SK-N-SH treated with all-trans-retinoic acid at 6 μM for 48 hours (cell line): ENCODE results near the gene KIAA0319L.

ENCODE experiments used
- ATAC-seq: fragments of 200-7000 bp; cut with Tn5 transposase; 3 replicates; pipeline ENCODE4 v1.9.1; 2020; ENCODE audit warnings: mild to moderate bottlenecking, moderate library complexity
- ARNTL ChIP-seq: fragments of 450-650 bp; formaldehyde crosslinking; IDR thresholded peaks from 2 replicates; pipeline ENCODE4 v1.5.0; 2020; ENCODE audit warnings: low read depth, mild to moderate bottlenecking, moderate library complexity, borderline replicate concordance
- BACH2 ChIP-seq: fragments of 250-450 bp; sonication (Bioruptor Pico); IDR thresholded peaks from 2 replicates; pipeline ENCODE4 v1.9.0; 2021; ENCODE audit warnings: mild to moderate bottlenecking, borderline replicate concordance
- CSDC2 ChIP-seq: fragments of 250-450 bp; sonication (Bioruptor Pico); IDR thresholded peaks from 2 replicates; pipeline ENCODE4 v1.5.0; 2020; ENCODE audit warnings: mild to moderate bottlenecking, moderate library complexity
- ESRRG ChIP-seq: fragments of 250-450 bp; sonication (Bioruptor Pico); IDR thresholded peaks from 2 replicates; pipeline ENCODE4 v1.6.1; 2021; ENCODE audit warnings: mild to moderate bottlenecking
- GLIS3 ChIP-seq: fragments of 250-450 bp; sonication (Bioruptor Pico); IDR thresholded peaks from 2 replicates; pipeline ENCODE4 v1.5.0; 2020; ENCODE audit warnings: mild to moderate bottlenecking, moderate library complexity
- ISL1 ChIP-seq: fragments of 250-450 bp; sonication (Bioruptor Pico); IDR thresholded peaks from 2 replicates; pipeline ENCODE4 v2.1.2; 2022; ENCODE audit warnings: mild to moderate bottlenecking, moderate library complexity
- OSR1 ChIP-seq: fragments of 250-450 bp; sonication (Bioruptor Pico); IDR thresholded peaks from 2 replicates; pipeline ENCODE4 v1.8.0; 2022; ENCODE audit warnings: moderate library complexity, mild to moderate bottlenecking, inconsistent platforms
- PPARA ChIP-seq: fragments of 250-450 bp; sonication (Bioruptor Pico); IDR thresholded peaks from 2 replicates; pipeline ENCODE4 v1.5.0; 2020; ENCODE audit warnings: mild to moderate bottlenecking, borderline replicate concordance
- RARB ChIP-seq: fragments of 250-450 bp; sonication (Bioruptor Pico); IDR thresholded peaks from 2 replicates; pipeline ENCODE4 v1.8.0; 2021; ENCODE audit warnings: mild to moderate bottlenecking, moderate library complexity
- SNAI2 ChIP-seq: fragments of 250-450 bp; sonication (Bioruptor Pico); IDR thresholded peaks from 2 replicates; pipeline ENCODE4 v1.5.0; 2020; ENCODE audit warnings: mild to moderate bottlenecking, moderate library complexity
- TCF4 ChIP-seq: fragments of 250-450 bp; sonication (Bioruptor Pico); IDR thresholded peaks from 2 replicates; pipeline ENCODE4 v1.8.0; 2021; ENCODE audit warnings: mild to moderate bottlenecking, moderate library complexity, borderline replicate concordance
- TOX ChIP-seq: fragments of 250-450 bp; sonication (Bioruptor Pico); IDR thresholded peaks from 2 replicates; pipeline ENCODE4 v1.8.0; 2021; ENCODE audit warnings: mild to moderate bottlenecking, moderate library complexity, borderline replicate concordance
- TSHZ2 ChIP-seq: fragments of 250-450 bp; sonication (Bioruptor Pico); IDR thresholded peaks from 2 replicates; pipeline ENCODE4 v1.5.0; 2020; ENCODE audit warnings: mild to moderate bottlenecking, moderate library complexity
- ZC3H10 ChIP-seq: fragments of 250-450 bp; sonication (Bioruptor Pico); IDR thresholded peaks from 2 replicates; pipeline ENCODE4 v1.5.1; 2021; ENCODE audit warnings: mild to moderate bottlenecking, moderate library complexity
- ZFP3 ChIP-seq: fragments of 250-450 bp; sonication (Bioruptor Pico); IDR thresholded peaks from 2 replicates; pipeline ENCODE4 v1.5.0; 2020; ENCODE audit warnings: mild to moderate bottlenecking, moderate library complexity
- ZFP30 ChIP-seq: fragments of 450-650 bp; formaldehyde crosslinking; IDR thresholded peaks from 2 replicates; pipeline ENCODE4 v1.5.0; 2022; ENCODE audit warnings: mild to moderate bottlenecking, moderate library complexity
- ZNF565 ChIP-seq: fragments of 450-650 bp; formaldehyde crosslinking; conservative IDR thresholded peaks from 2 replicates; pipeline ENCODE4 v1.5.0; 2020; ENCODE audit warnings: low read depth, mild to moderate bottlenecking, moderate library complexity
- ZNF70 ChIP-seq: fragments of 450-650 bp; formaldehyde crosslinking; IDR thresholded peaks from 2 replicates; pipeline ENCODE4 v1.5.0; 2020; ENCODE audit warnings: mild to moderate bottlenecking, moderate library complexity
- ZNF8 ChIP-seq: fragments of 450-650 bp; formaldehyde crosslinking; IDR thresholded peaks from 2 replicates; pipeline ENCODE4 v1.5.0; 2020; ENCODE audit warnings: mild to moderate bottlenecking, moderate library complexity
- TF ChIP-seq, protein P1 (sequence below): fragments of 250-450 bp; sonication (Bioruptor Pico); IDR thresholded peaks from 2 replicates; pipeline ENCODE4 v1.8.0; 2020; ENCODE audit warnings: mild to moderate bottlenecking, moderate library complexity, borderline replicate concordance
- TF ChIP-seq, protein P2 (sequence below): fragments of 250-450 bp; sonication (Bioruptor Pico); IDR thresholded peaks from 2 replicates; pipeline ENCODE4 v1.8.0; 2021; ENCODE audit warnings: low read depth, mild to moderate bottlenecking, moderate library complexity, borderline replicate concordance
- TF ChIP-seq, protein P3 (sequence below): fragments of 250-450 bp; sonication (Bioruptor Pico); IDR thresholded peaks from 2 replicates; pipeline ENCODE4 v1.5.1; 2021; ENCODE audit warnings: mild to moderate bottlenecking, moderate library complexity

Gene KIAA0319L

GRCh38 chr1:35454176-35454575, 103.0 kb downstream of the KIAA0319L start:
- TF ChIP-seq TSHZ2 (CRISPR knock-in tag) (no peak), OSR1 (no peak), CSDC2 (CRISPR knock-in tag) (no peak), GLIS3 (CRISPR knock-in tag) (no peak), ZNF8 (no peak), ZFP30 (no peak), TOX (CRISPR knock-in tag) (no peak), ESRRG (CRISPR knock-in tag) (no peak), PPARA (CRISPR knock-in tag) (no peak), RARB (CRISPR knock-in tag) (no peak), ZC3H10 (CRISPR knock-in tag) (no peak), TCF4 (CRISPR knock-in tag) (no peak), ISL1 (CRISPR knock-in tag) (no peak), ZNF70 (no peak), ZFP3 (no peak), BACH2 (no peak), ZNF565 (CRISPR knock-in tag) (no peak)
- TF ChIP-seq, protein P1, sequence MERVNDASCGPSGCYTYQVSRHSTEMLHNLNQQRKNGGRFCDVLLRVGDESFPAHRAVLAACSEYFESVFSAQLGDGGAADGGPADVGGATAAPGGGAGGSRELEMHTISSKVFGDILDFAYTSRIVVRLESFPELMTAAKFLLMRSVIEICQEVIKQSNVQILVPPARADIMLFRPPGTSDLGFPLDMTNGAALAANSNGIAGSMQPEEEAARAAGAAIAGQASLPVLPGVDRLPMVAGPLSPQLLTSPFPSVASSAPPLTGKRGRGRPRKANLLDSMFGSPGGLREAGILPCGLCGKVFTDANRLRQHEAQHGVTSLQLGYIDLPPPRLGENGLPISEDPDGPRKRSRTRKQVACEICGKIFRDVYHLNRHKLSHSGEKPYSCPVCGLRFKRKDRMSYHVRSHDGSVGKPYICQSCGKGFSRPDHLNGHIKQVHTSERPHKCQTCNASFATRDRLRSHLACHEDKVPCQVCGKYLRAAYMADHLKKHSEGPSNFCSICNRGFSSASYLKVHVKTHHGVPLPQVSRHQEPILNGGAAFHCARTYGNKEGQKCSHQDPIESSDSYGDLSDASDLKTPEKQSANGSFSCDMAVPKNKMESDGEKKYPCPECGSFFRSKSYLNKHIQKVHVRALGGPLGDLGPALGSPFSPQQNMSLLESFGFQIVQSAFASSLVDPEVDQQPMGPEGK (CRISPR knock-in tag), result no peak
- TF ChIP-seq, protein P2, sequence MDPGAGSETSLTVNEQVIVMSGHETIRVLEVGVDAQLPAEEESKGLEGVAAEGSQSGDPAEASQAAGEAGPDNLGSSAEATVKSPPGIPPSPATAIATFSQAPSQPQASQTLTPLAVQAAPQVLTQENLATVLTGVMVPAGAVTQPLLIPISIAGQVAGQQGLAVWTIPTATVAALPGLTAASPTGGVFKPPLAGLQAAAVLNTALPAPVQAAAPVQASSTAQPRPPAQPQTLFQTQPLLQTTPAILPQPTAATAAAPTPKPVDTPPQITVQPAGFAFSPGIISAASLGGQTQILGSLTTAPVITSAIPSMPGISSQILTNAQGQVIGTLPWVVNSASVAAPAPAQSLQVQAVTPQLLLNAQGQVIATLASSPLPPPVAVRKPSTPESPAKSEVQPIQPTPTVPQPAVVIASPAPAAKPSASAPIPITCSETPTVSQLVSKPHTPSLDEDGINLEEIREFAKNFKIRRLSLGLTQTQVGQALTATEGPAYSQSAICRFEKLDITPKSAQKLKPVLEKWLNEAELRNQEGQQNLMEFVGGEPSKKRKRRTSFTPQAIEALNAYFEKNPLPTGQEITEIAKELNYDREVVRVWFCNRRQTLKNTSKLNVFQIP (CRISPR knock-in tag), result no peak
- TF ChIP-seq, protein P3, sequence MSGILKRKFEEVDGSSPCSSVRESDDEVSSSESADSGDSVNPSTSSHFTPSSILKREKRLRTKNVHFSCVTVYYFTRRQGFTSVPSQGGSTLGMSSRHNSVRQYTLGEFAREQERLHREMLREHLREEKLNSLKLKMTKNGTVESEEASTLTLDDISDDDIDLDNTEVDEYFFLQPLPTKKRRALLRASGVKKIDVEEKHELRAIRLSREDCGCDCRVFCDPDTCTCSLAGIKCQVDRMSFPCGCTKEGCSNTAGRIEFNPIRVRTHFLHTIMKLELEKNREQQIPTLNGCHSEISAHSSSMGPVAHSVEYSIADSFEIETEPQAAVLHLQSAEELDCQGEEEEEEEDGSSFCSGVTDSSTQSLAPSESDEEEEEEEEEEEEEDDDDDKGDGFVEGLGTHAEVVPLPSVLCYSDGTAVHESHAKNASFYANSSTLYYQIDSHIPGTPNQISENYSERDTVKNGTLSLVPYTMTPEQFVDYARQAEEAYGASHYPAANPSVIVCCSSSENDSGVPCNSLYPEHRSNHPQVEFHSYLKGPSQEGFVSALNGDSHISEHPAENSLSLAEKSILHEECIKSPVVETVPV (CRISPR knock-in tag), result no peak
- ATAC-seq, result no peak

- no peak for ATAC-seq
- TF ChIP-seq TOX (CRISPR knock-in tag) (no peak), OSR1 (no peak), TSHZ2 (CRISPR knock-in tag) (no peak), SNAI2 (no peak), ZNF565 (CRISPR knock-in tag) (no peak), GLIS3 (CRISPR knock-in tag) (no peak), ARNTL (CRISPR knock-in tag) (no peak), PPARA (CRISPR knock-in tag) (no peak), ISL1 (CRISPR knock-in tag) (no peak), BACH2 (no peak), ZNF70 (no peak), ZC3H10 (CRISPR knock-in tag) (no peak), RARB (CRISPR knock-in tag) (no peak), CSDC2 (CRISPR knock-in tag) (no peak), ZFP3 (no peak), TCF4 (CRISPR knock-in tag) (no peak)
- TF ChIP-seq, protein P1 (CRISPR knock-in tag), result no peak
- TF ChIP-seq, protein P2 (CRISPR knock-in tag), result no peak
- TF ChIP-seq, protein P3 (CRISPR knock-in tag), result no peak
Observed at GRCh38 chr1:35453031-35453430, 104.2 kb downstream of the KIAA0319L start.
